GM21825 (cell line): Measurements from ENCODE around the gene PLP1.
"Not testable (repeated sequence)": the region's sequence is repeated elsewhere in the genome, so short reads cannot be mapped to it uniquely, and the experiment has no call there.

ENCODE experiments used
- ATAC-seq: cut with Tn5 transposase; IDR thresholded peaks from one replicate; pipeline ENCODE4 v1.9.1; 2021; ENCODE audit warnings: mild to moderate bottlenecking, moderate library complexity; ENCODE audit not compliant: unreplicated experiment

PLP1 gene

GRCh38 chrX:103780336-103781061, 3.9 kb downstream of the PLP1 start:
- no peak for ATAC-seq

GRCh38 chrX:103781062-103781402, 4.4 kb downstream of the PLP1 start:
- ATAC-seq: no peak

GRCh38 chrX:103781706-103782105, 5.1 kb downstream of the PLP1 start:
- no peak for ATAC-seq

- no peak for ATAC-seq
Observed at GRCh38 chrX:103782640-103783039, 6.0 kb downstream of the PLP1 start.

- no peak for ATAC-seq
Observed at GRCh38 chrX:103783196-103783595, 6.6 kb downstream of the PLP1 start.

- ATAC-seq: no peak
Observed at GRCh38 chrX:103783971-103784370, 7.3 kb downstream of the PLP1 start.

- peak; percentile 57 for ATAC-seq
Observed at GRCh38 chrX:103789004-103789403, 12.4 kb downstream of the PLP1 start.

- ATAC-seq: no peak
Observed at GRCh38 chrX:103791228-103791627, 14.6 kb downstream of the PLP1 start.

GRCh38 chrX:103791826-103792485, 15.3 kb downstream of the PLP1 start:
- no peak for ATAC-seq

- no peak for ATAC-seq
Observed at GRCh38 chrX:103792916-103793544, 16.4 kb downstream of the PLP1 start.

- ATAC-seq: no peak
Observed at GRCh38 chrX:103793545-103793940, 16.9 kb downstream of the PLP1 start.

GRCh38 chrX:103794119-103794518, 17.5 kb downstream of the PLP1 start:
- no peak for ATAC-seq

- ATAC-seq: no peak
Observed at GRCh38 chrX:103797691-103798090, 21.1 kb downstream of the PLP1 start.

GRCh38 chrX:103800318-103800717, 23.7 kb downstream of the PLP1 start:
- no peak for ATAC-seq

- ATAC-seq: no peak
Observed at GRCh38 chrX:103805860-103806259, 29.2 kb downstream of the PLP1 start.

- no peak for ATAC-seq
Observed at GRCh38 chrX:103806862-103807474, 30.3 kb downstream of the PLP1 start.

GRCh38 chrX:103811858-103812257, 35.2 kb downstream of the PLP1 start:
- no peak for ATAC-seq

- ATAC-seq: not testable (repeated sequence)
Observed at GRCh38 chrX:103817101-103817500, 40.5 kb downstream of the PLP1 start.

- ATAC-seq: no peak
Observed at GRCh38 chrX:103817502-103817901, 40.9 kb downstream of the PLP1 start.

GRCh38 chrX:103818842-103819619, 42.4 kb downstream of the PLP1 start:
- no peak for ATAC-seq

- ATAC-seq: not testable (repeated sequence)
Observed at GRCh38 chrX:103820802-103821201, 44.2 kb downstream of the PLP1 start.
